ENCODE results near the gene RPP25. TPM values are rescaled to one million over a fixed set of nuclear protein-coding genes. Genes with fewer than 3 reads are reported as not detected.

Gene RPP25
- polyA plus RNA-seq, 6 donors from 2014 or later = 0.92 to 3.6 (median 2.7) TPM

GRCh38 chr15:74960286-74960685 is 3.7 kb upstream of the RPP25 start:
- H3K4me3 Mint-ChIP-seq = no peak overlapping the region
- no peak overlapping the region for H3K27ac Mint-ChIP-seq
- peaks cover 53 to 82% (median 60%) of the 10 kb centered on the region in 3 donors for H3K27me3 Mint-ChIP-seq
- peaks cover 19 to 31% (median 30%) of the 10 kb centered on the region in 3 donors for H3K4me1 Mint-ChIP-seq
- no peaks in the 10 kb centered on the region for H3K9me3 Mint-ChIP-seq
- no peak for ATAC-seq (ENCODE audit: low read depth in 2 of 2)
- no peak for DNase-seq
- no peaks in the 10 kb centered on the region for H3K36me3 Mint-ChIP-seq

DNA sequence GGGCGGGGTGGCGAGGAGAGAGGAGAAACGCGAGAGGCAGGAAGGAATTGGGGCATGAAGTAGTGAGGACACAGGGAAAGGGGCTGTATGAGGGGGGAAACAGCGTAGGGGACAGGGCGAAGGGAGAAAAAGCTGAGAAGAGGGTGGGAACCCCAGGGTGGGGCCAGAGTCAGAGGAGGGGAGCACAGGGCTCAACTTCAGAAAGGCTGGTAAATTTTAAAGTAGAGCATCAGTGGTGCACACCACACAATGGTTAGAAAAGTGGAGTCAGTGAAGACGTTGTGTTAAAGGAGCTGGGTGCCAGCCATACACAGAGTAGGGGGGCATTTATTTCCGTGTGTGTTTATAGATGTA is 3.0 kb upstream of the RPP25 start:
- H3K4me3 Mint-ChIP-seq = peak overlapping the region in 7 of 8 donors; percentile 42 to 77 (median 64)
- H3K27me3 Mint-ChIP-seq = peaks cover 46 to 84% (median 60%) of the 10 kb centered on the region in 3 donors
- H3K9me3 Mint-ChIP-seq = no peaks in the 10 kb centered on the region
- no peaks in the 10 kb centered on the region for H3K36me3 Mint-ChIP-seq
- no peak for DNase-seq
- peaks cover 19 to 31% (median 30%) of the 10 kb centered on the region in 3 donors for H3K4me1 Mint-ChIP-seq
- no peak for ATAC-seq (ENCODE audit: low read depth in 2 of 2)
- peak overlapping the region in 2 of 6 donors; percentile 22 to 25 for H3K27ac Mint-ChIP-seq

DNA sequence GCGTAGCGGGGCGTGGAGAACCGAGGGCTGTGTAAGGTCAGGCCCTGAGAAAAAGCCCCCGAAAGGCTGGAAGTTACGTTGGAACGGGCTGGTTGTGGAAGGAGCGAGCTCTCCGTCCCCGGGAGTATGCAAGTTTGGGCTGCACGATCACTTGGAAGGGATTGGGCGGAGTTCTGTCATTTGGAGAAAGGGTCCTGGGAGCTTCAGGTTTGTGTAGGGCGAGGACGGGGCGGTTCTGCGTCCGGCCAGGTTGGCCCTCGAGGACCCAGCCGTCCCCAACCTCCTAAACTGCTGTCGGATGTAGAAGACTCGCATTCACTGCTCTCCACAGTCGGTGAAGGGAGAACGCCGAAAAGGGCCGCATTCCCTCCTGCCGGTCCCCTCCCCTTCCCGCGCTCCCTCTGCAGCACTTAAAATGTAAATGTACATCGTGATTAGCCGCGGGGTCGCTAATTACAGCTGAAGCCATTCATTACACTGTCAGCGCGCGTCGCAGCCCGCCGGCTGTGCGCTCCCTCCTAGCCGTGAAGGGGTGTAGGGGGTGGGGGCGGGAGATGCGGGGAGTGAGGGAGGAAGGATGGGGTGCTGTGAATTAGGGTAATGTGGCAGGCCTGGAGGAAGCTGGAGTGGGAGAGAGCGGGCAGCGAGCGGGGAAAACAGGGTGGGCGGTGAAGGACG is 2.5 kb upstream of the RPP25 start:
- ATAC-seq (ENCODE audit: low read depth in 2 of 2) = no peak
- Mint-ChIP-seq H3K27me3 (peaks cover 46 to 82% (median 60%) of the 10 kb centered on the region in 3 donors), H3K27ac (peak overlapping the region in 2 of 6 donors; percentile 22 to 38)

DNA sequence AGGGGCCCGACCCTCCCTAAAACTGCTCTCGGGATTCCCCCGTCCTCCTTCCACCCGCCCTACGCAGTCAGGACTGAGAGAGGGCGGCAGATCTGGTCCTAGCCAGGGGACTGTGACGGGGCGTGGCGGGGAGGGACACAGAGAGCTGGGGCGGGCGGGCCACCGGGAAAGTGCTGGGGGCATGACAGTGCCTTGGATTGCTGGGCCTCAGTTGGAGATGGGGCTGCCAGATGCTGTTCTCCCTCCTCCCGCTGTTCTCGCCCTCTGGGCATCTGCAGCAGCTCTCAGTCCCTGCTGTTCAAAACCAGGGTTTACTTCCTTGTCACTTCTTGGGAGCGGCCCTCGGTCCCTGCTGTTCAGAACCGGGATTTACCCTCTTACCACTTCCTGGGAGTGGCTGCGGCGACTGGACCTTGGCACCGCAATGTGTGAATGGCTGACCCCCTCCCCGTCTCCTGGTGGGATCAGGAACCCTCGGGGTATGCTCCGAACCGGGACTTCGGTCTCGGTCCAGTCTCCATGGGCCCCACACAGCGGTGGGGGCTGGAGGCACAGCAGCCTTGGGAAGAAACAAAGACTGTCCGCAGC is 1.8 kb upstream of the RPP25 start:
- ATAC-seq (ENCODE audit: low read depth in 2 of 2) (no peak), DNase-seq (peak; percentile 12)

More for the DNA sequence above, 2.5 kb upstream of the RPP25 start:
- Mint-ChIP-seq H3K4me1 (peaks cover 19 to 31% (median 30%) of the 10 kb centered on the region in 3 donors), H3K36me3 (no peaks in the 10 kb centered on the region), H3K4me3 (peak overlapping the region; percentile 30 to 77 (median 70)), H3K9me3 (no peaks in the 10 kb centered on the region)
- DNase-seq = no peak

GRCh38 chr15:74957476-74958035 is 984 bp upstream of the RPP25 start:
- no peaks in the 10 kb centered on the region for H3K9me3 Mint-ChIP-seq
- H3K27me3 Mint-ChIP-seq = peaks cover 36 to 73% (median 50%) of the 10 kb centered on the region in 3 donors
- H3K4me1 Mint-ChIP-seq = peaks cover 19 to 31% (median 30%) of the 10 kb centered on the region in 3 donors

More for the DNA sequence above, 1.8 kb upstream of the RPP25 start:
- H3K4me1 Mint-ChIP-seq = peaks cover 19 to 31% (median 30%) of the 10 kb centered on the region in 3 donors
- peaks cover 45 to 81% (median 58%) of the 10 kb centered on the region in 3 donors for H3K27me3 Mint-ChIP-seq
- H3K27ac Mint-ChIP-seq = no peak overlapping the region
- no peaks in the 10 kb centered on the region for H3K9me3 Mint-ChIP-seq
- no peaks in the 10 kb centered on the region for H3K36me3 Mint-ChIP-seq
- peak overlapping the region; percentile 30 to 75 (median 60) for H3K4me3 Mint-ChIP-seq

GRCh38 chr15:74955796-74956647 is 550 bp downstream of the RPP25 start:
- ATAC-seq (ENCODE audit: low read depth in 2 of 2) = peak; percentile 70 to 74
- peak overlapping the region in 6 of 8 donors; percentile 18 to 79 (median 66) for H3K4me3 Mint-ChIP-seq

More at GRCh38 chr15:74957476-74958035, 984 bp upstream of the RPP25 start:
- peak overlapping the region in 7 of 8 donors; percentile 51 to 87 (median 75) for H3K4me3 Mint-ChIP-seq
- H3K36me3 Mint-ChIP-seq = no peaks in the 10 kb centered on the region
- DNase-seq (no peak), ATAC-seq (ENCODE audit: low read depth in 2 of 2) (no peak)
- H3K27ac Mint-ChIP-seq = peak overlapping the region in 2 of 6 donors; percentile 64 to 78

GRCh38 chr15:74955017-74955416 is 1.6 kb downstream of the RPP25 start:
- peak overlapping the region; percentile 18 to 79 (median 66) for H3K4me3 Mint-ChIP-seq
- ATAC-seq (ENCODE audit: low read depth in 2 of 2) = no peak

More at GRCh38 chr15:74955796-74956647, 550 bp downstream of the RPP25 start:
- DNase-seq = peak; percentile 61
- Mint-ChIP-seq H3K27me3 (peaks cover 22 to 65% (median 40%) of the 10 kb centered on the region in 3 donors), H3K4me1 (peaks cover 19 to 32% (median 31%) of the 10 kb centered on the region in 3 donors), H3K27ac (no peak overlapping the region), H3K9me3 (no peaks in the 10 kb centered on the region), H3K36me3 (no peaks in the 10 kb centered on the region)

GRCh38 chr15:74954515-74954914 is 2.1 kb downstream of the RPP25 start:
- peak overlapping the region in 3 of 8 donors; percentile 18 to 77 (median 68) for H3K4me3 Mint-ChIP-seq
- peaks cover 16 to 60% (median 38%) of the 10 kb centered on the region in 3 donors for H3K27me3 Mint-ChIP-seq
- no peaks in the 10 kb centered on the region for H3K9me3 Mint-ChIP-seq
- no peaks in the 10 kb centered on the region for H3K36me3 Mint-ChIP-seq
- ATAC-seq (ENCODE audit: low read depth in 2 of 2) = no peak
- H3K4me1 Mint-ChIP-seq = peaks cover 23 to 33% (median 32%) of the 10 kb centered on the region in 3 donors
- no peak overlapping the region for H3K27ac Mint-ChIP-seq
- no peak for DNase-seq

More at GRCh38 chr15:74955017-74955416, 1.6 kb downstream of the RPP25 start:
- Mint-ChIP-seq H3K27ac (no peak overlapping the region), H3K4me1 (peaks cover 24 to 35% (median 35%) of the 10 kb centered on the region in 3 donors), H3K9me3 (no peaks in the 10 kb centered on the region), H3K27me3 (peaks cover 21 to 65% (median 42%) of the 10 kb centered on the region in 3 donors), H3K36me3 (no peaks in the 10 kb centered on the region)
- DNase-seq = no peak

- no peak overlapping the region for H3K4me3 Mint-ChIP-seq
- no peak for ATAC-seq (ENCODE audit: low read depth in 2 of 2)
- no peak overlapping the region for H3K27ac Mint-ChIP-seq
- H3K36me3 Mint-ChIP-seq = no peaks in the 10 kb centered on the region
- H3K4me1 Mint-ChIP-seq = peaks cover 6 to 8% (median 7%) of the 10 kb centered on the region in 3 donors
- no peaks in the 10 kb centered on the region for H3K9me3 Mint-ChIP-seq
- H3K27me3 Mint-ChIP-seq = peaks cover 6 to 35% (median 15%) of the 10 kb centered on the region in 3 donors
- DNase-seq = no peak
Measured at GRCh38 chr15:74951006-74951405, 5.6 kb downstream of the RPP25 start.

DNA sequence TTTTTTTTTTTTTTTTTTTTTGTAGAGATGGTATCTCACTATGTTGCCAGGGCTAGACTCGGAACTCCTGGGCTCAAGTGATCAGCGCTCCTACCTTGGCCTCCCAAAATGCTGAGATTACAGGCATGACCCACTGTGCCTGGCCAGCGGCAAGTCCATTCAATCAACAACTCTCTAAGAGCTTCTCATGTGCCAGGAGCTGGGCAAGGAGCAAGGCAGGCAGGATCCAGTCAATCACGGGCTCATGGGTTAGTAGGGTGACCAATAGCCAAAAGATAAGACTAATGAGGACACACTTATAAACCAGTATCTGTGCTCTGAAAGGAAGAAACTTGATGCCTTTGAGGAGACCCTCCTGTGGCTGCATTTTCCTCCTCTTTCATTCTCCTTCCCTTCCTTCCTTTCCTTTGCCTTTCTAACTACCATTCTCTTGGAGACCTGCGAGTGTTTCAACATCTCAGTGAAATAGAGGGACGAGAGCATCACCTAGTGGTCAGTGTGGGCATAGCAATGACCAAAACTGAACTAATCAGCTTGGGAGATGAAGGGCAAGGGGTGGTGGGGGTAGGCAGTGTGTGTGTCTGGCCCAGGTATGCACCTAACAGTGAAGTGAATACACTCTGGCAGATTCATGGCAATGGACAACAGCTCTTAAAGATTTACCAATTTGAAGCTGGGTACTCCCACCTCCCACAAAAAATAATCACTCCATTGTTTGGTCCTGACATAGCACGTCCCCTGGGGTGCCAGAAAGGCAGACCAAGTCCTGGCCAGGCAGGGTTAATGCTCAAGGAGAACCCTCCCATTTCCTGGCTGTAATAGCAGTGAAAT is 6.3 kb downstream of the RPP25 start:
- H3K27me3 Mint-ChIP-seq = peaks cover 6 to 28% (median 15%) of the 10 kb centered on the region in 3 donors
- H3K4me3 Mint-ChIP-seq = no peak overlapping the region
- H3K9me3 Mint-ChIP-seq = no peaks in the 10 kb centered on the region
- H3K36me3 Mint-ChIP-seq = no peaks in the 10 kb centered on the region
- ATAC-seq (ENCODE audit: low read depth in 2 of 2) (peak; percentile 74 to 94), DNase-seq (peak; percentile 74)
- peaks cover 4 to 6% (median 5%) of the 10 kb centered on the region in 3 donors for H3K4me1 Mint-ChIP-seq
- H3K27ac Mint-ChIP-seq = peak overlapping the region in 1 of 6 donors; percentile 0

DNA sequence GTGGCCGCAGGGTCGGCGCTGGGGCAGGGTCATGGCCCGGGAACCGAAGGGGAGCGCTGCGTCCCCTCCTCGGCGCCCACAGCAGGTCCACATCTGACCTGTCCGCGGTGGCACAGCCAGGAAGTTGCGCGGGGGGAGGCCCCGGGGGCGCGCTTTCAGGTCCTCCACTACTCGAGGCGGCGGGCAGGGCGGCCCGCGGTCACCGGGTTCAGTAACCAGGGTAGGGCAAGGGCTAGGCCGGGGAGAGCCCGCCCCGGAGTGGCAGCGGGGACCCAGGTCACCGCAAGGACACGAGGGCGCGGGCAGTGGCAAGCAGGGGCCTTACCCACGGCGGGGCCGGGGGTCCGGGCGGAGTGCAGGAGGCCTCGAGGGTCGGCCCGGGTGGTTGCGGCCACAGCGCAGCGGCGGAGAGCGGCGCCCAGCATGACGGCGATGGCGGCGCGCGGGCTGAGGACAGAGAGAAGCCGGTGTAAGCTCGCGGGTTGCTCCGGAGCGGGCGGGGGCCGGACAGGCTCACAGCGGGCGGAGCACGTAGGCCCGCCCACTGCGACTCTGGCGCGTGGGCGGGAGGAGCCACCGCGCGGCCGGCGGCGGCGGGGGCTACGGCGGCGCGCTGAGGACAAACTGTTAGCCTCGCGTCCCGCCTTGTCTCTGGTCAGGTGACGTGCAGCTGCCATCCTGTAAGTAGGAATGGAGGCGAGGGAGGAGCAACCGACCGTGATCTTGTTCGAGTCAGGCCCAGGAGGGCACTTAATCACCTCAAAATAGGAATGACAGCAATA is 18.8 kb downstream of the RPP25 start, which contains the start of gene COX5A:
Gene COX5A, minus strand, starts transcription at position 484 of the 782 bp plus-strand sequence. Its CDS starts 59 bp downstream, at position 425.
- no peaks in the 10 kb centered on the region for H3K9me3 Mint-ChIP-seq
- H3K27me3 Mint-ChIP-seq = peaks cover 0 to under 1% (median 0%) of the 10 kb centered on the region in 3 donors
- peak within 1 kb of the TSS; percentile 88 to 97 (median 94) for H3K4me3 Mint-ChIP-seq
- peaks cover 10 to 41% (median 17%) of the 10 kb centered on the region in 3 donors for H3K4me1 Mint-ChIP-seq
- no peaks in the 10 kb centered on the region for H3K36me3 Mint-ChIP-seq
- DNase-seq (peak; percentile 93), ATAC-seq (ENCODE audit: low read depth in 2 of 2) (peak; percentile 94 to 95)
- peak within 1 kb of the TSS; percentile 75 to 97 (median 94) for H3K27ac Mint-ChIP-seq

Measured in naive B cell (primary cell).